Measurements from ENCODE around the gene MYO1E.
A peak's percentile ranks its signal among the peaks of the same experiment; 100 is the strongest.

The MYO1E gene

DNA sequence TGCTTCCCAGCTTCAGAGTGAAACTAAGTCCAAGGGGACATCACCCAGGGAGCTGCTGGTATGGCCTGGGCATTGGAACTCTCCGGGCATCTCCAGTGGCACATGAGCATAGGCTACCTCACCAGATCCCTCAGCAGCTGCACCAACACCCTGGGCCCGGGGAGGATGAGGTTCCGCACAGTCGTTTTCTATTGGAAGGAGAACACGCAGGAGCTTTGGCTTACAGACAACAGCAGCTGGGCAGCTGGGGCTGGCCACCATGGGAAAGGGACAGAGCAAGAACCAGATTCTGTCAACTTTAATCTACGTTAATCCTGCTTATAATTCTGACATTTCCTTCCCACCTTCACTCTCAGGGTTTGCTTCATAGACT lies 65.5 kb downstream of the MYO1E start:
- DNase-seq, result no peak
- Histone ChIP-seq H3K4me1 (ENCODE audit: control insufficient read depth, insufficient read depth, low read length, poor library complexity, severe bottlenecking) (no peaks in the 10 kb centered on the region), H3K4me3 (ENCODE audit: insufficient read depth, low read depth, low read length, poor library complexity, severe bottlenecking) (no peak overlapping the region), H3K27ac (ENCODE audit: insufficient read depth, low read length, poor library complexity, severe bottlenecking) (no peak overlapping the region), H3K36me3 (ENCODE audit: control insufficient read depth, insufficient read depth, low read length) (no peaks in the 10 kb centered on the region), H3K27me3 (replicated peaks; ENCODE audit: control insufficient read depth, insufficient read depth, low read length, poor library complexity, severe bottlenecking) (no peaks in the 10 kb centered on the region), H3K9me3 (ENCODE audit: control insufficient read depth, low read length) (no peaks in the 10 kb centered on the region)

DNA sequence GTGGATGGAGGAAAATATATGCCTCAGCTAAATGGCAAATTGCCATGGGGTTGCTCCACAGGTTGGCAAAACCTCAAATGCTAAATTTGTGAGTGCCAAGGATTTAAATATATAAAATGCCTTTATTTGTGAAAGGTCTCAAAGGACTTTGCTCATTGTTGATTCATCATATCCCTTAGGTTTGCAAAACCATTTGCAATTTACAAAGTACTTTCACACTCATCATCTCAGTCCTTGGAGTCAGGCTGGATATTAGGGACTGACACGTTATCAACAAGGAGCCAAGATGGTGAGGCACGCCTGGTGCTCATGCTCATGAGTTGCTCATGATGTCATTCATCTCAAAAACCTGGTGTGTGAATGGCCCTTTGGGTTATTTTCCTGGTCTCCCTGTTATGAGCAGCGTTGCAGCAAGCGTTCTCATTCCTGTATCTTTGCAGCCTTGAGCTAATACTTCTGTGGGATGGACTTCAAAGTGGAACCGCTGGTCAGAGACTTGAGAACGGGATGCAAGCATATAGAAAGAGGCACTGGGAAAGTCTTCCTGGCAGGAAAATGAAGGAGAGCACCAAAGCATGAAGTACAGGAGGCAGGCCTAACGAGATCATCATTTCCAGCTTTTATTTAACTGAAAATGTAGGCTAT lies 66.0 kb downstream of the MYO1E start:
- H3K36me3 ChIP-seq (ENCODE audit: control insufficient read depth, insufficient read depth, low read length), result no peaks in the 10 kb centered on the region
- no peaks in the 10 kb centered on the region for H3K27me3 ChIP-seq (replicated peaks; ENCODE audit: control insufficient read depth, insufficient read depth, low read length, poor library complexity, severe bottlenecking)
- no peaks in the 10 kb centered on the region for H3K4me1 ChIP-seq (ENCODE audit: control insufficient read depth, insufficient read depth, low read length, poor library complexity, severe bottlenecking)
- H3K4me3 ChIP-seq (ENCODE audit: insufficient read depth, low read depth, low read length, poor library complexity, severe bottlenecking), result no peak overlapping the region
- DNase-seq, result no peak
- H3K9me3 ChIP-seq (ENCODE audit: control insufficient read depth, low read length), result no peaks in the 10 kb centered on the region
- H3K27ac ChIP-seq (ENCODE audit: insufficient read depth, low read length, poor library complexity, severe bottlenecking), result no peak overlapping the region

DNA sequence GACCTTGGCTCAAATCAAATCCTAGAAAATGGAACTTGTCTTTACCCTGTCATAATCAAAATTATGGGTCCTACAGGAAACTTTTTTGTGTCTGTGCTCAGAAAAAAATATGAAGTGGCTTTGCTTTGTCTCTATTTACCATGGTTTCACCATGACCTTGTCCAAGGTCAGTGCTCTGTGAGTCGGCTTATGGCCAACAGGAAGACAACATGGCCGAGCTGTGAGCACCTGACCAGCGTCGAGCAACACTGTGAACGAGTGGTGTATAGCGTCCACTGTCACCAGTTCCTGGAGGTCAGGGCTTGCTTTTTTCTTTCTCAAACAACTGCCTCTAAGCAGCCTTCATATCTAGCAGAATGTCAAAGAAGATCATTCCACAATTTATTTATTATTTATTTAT lies 67.9 kb downstream of the MYO1E start:
- DNase-seq, result no peak
- H3K27me3 ChIP-seq (replicated peaks; ENCODE audit: control insufficient read depth, insufficient read depth, low read length, poor library complexity, severe bottlenecking), result no peaks in the 10 kb centered on the region
- no peaks in the 10 kb centered on the region for H3K36me3 ChIP-seq (ENCODE audit: control insufficient read depth, insufficient read depth, low read length)
- no peak overlapping the region for H3K4me3 ChIP-seq (ENCODE audit: insufficient read depth, low read depth, low read length, poor library complexity, severe bottlenecking)
- peaks cover 11% of the 10 kb centered on the region for H3K4me1 ChIP-seq (ENCODE audit: control insufficient read depth, insufficient read depth, low read length, poor library complexity, severe bottlenecking)
- H3K9me3 ChIP-seq (ENCODE audit: control insufficient read depth, low read length), result no peaks in the 10 kb centered on the region
- no peak overlapping the region for H3K27ac ChIP-seq (ENCODE audit: insufficient read depth, low read length, poor library complexity, severe bottlenecking)

DNA sequence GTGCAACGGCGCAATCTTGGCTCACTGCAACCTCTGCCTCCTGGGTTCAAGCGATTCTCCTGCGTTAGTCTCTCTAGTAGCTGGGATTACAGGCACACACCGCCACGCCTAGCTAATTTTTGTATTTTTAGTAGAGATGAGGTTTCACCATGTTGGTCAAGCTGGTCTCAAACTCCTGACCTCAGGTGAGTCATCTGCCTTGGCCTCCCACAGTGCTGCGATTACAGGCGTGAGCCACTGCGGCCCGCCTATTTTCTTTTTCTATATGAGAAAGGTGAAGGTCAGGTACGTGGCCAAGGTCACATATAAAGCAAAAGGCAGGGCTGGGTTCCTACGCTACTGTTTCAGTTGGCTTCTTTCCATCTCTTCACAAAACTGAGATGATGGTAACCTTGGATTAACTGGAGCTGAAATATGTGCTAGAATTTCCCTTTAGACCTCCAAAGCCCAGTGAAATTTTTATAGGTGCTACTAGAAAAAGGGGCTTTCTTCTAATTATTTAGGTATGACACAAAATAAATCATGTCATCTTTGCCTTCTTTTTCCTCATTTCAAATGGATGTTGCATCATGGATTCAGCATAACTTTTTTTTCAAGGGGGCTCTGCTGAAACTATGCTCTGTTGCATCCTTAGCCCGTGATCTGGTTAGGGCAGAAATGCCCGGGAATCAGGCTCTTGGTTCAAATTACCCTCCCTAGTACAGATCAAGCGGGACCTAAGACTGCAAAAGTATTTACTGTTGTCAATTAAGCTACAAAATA lies 68.5 kb downstream of the MYO1E start:
- no peak for DNase-seq
- Histone ChIP-seq H3K9me3 (ENCODE audit: control insufficient read depth, low read length) (no peaks in the 10 kb centered on the region), H3K4me1 (ENCODE audit: control insufficient read depth, insufficient read depth, low read length, poor library complexity, severe bottlenecking) (peaks cover 13% of the 10 kb centered on the region), H3K27me3 (replicated peaks; ENCODE audit: control insufficient read depth, insufficient read depth, low read length, poor library complexity, severe bottlenecking) (no peaks in the 10 kb centered on the region), H3K4me3 (ENCODE audit: insufficient read depth, low read depth, low read length, poor library complexity, severe bottlenecking) (no peak overlapping the region), H3K27ac (ENCODE audit: insufficient read depth, low read length, poor library complexity, severe bottlenecking) (no peak overlapping the region), H3K36me3 (ENCODE audit: control insufficient read depth, insufficient read depth, low read length) (no peaks in the 10 kb centered on the region)

DNA sequence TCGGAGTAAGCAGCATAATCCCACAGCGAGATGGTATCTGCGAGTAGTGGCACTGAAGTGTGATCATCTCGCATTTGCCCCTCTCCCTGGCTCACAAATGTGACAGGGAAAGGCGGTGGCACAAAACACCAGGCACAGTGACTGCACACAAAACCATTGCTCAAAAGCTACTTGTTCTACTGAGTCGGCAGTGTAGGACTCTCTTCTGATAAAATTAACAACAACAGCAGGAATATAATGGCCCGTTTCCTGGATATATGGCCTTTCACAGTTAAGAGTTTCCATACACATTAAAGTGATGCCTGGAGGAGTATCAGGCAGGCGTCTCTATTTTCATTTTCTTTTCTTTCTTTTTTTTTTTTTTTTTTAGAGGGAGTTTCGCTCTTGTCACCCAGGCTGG lies 69.0 kb downstream of the MYO1E start:
- DNase-seq, result no peak
- Histone ChIP-seq H3K27me3 (replicated peaks; ENCODE audit: control insufficient read depth, insufficient read depth, low read length, poor library complexity, severe bottlenecking) (no peaks in the 10 kb centered on the region), H3K4me1 (ENCODE audit: control insufficient read depth, insufficient read depth, low read length, poor library complexity, severe bottlenecking) (peaks cover 13% of the 10 kb centered on the region), H3K9me3 (ENCODE audit: control insufficient read depth, low read length) (no peaks in the 10 kb centered on the region), H3K27ac (ENCODE audit: insufficient read depth, low read length, poor library complexity, severe bottlenecking) (no peak overlapping the region), H3K4me3 (ENCODE audit: insufficient read depth, low read depth, low read length, poor library complexity, severe bottlenecking) (no peak overlapping the region), H3K36me3 (ENCODE audit: control insufficient read depth, insufficient read depth, low read length) (no peaks in the 10 kb centered on the region)

DNA sequence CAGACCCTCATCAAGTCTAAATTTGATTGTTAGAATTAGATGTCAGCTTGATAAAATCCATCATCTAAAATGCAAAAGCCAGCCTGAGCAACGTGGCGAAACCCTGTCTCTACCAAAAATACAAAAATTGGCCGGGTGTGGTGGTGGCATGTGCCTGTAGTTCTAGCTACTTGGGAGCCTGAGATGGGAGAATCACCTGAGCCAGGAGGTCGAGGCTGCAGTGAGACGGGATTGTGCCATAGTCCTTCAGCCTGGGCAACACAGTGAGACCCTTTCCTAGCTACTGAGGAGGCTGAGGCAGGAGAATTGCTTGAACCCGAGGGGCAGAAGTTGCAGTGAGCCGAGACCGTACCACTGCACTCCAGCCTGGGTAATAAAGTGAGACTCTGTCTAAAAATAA lies 69.5 kb downstream of the MYO1E start:
- peaks cover 13% of the 10 kb centered on the region for H3K4me1 ChIP-seq (ENCODE audit: control insufficient read depth, insufficient read depth, low read length, poor library complexity, severe bottlenecking)
- H3K27me3 ChIP-seq (replicated peaks; ENCODE audit: control insufficient read depth, insufficient read depth, low read length, poor library complexity, severe bottlenecking), result no peaks in the 10 kb centered on the region

DNA sequence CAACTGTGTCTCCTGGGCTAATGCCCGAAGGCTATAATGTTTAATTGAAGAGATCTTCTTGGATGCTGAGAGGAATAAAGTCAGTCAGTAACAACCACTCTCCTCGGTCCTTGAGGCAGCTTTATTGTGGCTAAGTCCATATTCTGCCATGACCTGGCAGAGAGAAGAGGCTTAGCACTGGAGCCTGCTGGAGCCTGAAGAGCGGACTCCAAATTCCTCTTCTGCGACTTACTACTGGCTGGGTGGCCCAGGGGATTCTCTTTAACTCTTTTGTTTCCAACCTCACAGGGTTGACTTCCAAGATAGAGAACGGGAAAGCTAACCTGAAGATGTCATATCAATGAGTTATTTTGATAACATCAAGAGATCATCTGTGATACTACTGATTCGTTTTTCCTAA lies 71.1 kb downstream of the MYO1E start:
- no peak overlapping the region for H3K4me3 ChIP-seq (ENCODE audit: insufficient read depth, low read depth, low read length, poor library complexity, severe bottlenecking)
- H3K27me3 ChIP-seq (replicated peaks; ENCODE audit: control insufficient read depth, insufficient read depth, low read length, poor library complexity, severe bottlenecking), result no peaks in the 10 kb centered on the region
- H3K9me3 ChIP-seq (ENCODE audit: control insufficient read depth, low read length), result no peaks in the 10 kb centered on the region
- H3K4me1 ChIP-seq (ENCODE audit: control insufficient read depth, insufficient read depth, low read length, poor library complexity, severe bottlenecking), result peaks cover 13% of the 10 kb centered on the region
- no peak overlapping the region for H3K27ac ChIP-seq (ENCODE audit: insufficient read depth, low read length, poor library complexity, severe bottlenecking)
- H3K36me3 ChIP-seq (ENCODE audit: control insufficient read depth, insufficient read depth, low read length), result no peaks in the 10 kb centered on the region
- no peak for DNase-seq

More for the DNA sequence above, 69.5 kb downstream of the MYO1E start:
- Histone ChIP-seq H3K9me3 (ENCODE audit: control insufficient read depth, low read length) (no peaks in the 10 kb centered on the region), H3K27ac (ENCODE audit: insufficient read depth, low read length, poor library complexity, severe bottlenecking) (no peak overlapping the region), H3K4me3 (ENCODE audit: insufficient read depth, low read depth, low read length, poor library complexity, severe bottlenecking) (no peak overlapping the region), H3K36me3 (ENCODE audit: control insufficient read depth, insufficient read depth, low read length) (no peaks in the 10 kb centered on the region)
- no peak for DNase-seq

DNA sequence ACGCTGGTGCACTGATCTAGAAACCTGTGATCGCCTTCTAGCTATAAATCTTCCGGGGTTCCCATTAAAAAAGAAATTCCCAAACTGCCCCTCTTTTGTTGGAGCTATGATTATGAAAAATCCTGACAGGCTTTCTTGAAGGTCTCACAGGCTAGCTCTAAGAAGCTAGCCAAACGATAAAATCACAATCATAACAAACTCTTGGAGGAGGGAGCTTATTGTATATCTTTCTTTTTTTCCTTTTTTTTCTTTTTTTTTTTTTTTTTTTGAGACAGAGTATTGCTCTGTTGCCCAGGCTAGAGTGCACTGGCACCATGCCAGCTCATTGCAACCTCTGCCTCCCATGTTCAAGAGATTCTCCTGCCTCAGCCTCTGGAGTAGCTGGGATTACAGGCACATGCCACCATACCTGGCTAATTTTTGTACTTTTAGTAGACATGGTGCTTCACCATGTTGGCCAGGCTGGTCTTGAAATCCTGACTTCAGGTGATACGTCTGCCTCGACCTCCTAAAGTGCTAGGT lies 72.0 kb downstream of the MYO1E start:
- H3K4me3 ChIP-seq (ENCODE audit: insufficient read depth, low read depth, low read length, poor library complexity, severe bottlenecking), result peak overlapping the region; percentile 13
- no peaks in the 10 kb centered on the region for H3K9me3 ChIP-seq (ENCODE audit: control insufficient read depth, low read length)
- DNase-seq, result no peak
- H3K4me1 ChIP-seq (ENCODE audit: control insufficient read depth, insufficient read depth, low read length, poor library complexity, severe bottlenecking), result peaks cover 13% of the 10 kb centered on the region
- H3K27me3 ChIP-seq (replicated peaks; ENCODE audit: control insufficient read depth, insufficient read depth, low read length, poor library complexity, severe bottlenecking), result no peaks in the 10 kb centered on the region
- H3K27ac ChIP-seq (ENCODE audit: insufficient read depth, low read length, poor library complexity, severe bottlenecking), result no peak overlapping the region
- no peaks in the 10 kb centered on the region for H3K36me3 ChIP-seq (ENCODE audit: control insufficient read depth, insufficient read depth, low read length)

DNA sequence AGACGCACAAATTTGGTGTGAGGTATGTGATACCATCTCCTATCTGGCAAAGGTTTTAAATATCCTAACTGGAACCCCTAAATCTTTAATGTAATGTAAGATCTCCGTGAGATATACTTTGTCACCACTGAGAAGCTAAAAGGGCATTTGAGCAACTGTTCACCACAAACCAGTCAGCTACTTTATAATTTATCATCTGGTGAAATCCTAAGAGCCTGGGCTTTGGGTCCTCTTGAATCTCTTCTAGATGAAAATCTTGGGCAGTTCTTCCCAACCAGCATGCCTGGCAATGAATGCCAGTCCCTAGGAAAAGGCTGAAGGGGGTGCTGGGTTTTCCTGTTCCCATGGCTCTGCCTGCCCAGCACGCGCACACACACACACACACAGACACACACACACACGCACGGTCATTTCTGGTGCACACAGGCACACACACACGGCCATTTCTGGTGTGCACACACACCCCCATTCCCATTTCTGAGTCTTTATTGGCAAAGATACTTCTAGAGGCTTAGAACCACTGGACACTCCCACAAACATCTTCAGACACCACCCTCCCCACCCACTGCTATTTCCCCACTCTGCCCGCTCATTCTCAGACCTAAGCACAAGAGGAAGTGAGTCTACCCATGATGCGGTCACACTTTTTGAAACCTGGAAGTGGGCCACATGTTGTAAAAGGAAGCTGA lies 72.6 kb downstream of the MYO1E start:
- peak; percentile 33 to 41 (median 36) for DNase-seq
- H3K27ac ChIP-seq (ENCODE audit: insufficient read depth, low read length, poor library complexity, severe bottlenecking), result no peak overlapping the region
- H3K4me1 ChIP-seq (ENCODE audit: control insufficient read depth, insufficient read depth, low read length, poor library complexity, severe bottlenecking), result peaks cover 13% of the 10 kb centered on the region
- no peaks in the 10 kb centered on the region for H3K36me3 ChIP-seq (ENCODE audit: control insufficient read depth, insufficient read depth, low read length)
- no peaks in the 10 kb centered on the region for H3K9me3 ChIP-seq (ENCODE audit: control insufficient read depth, low read length)
- H3K27me3 ChIP-seq (replicated peaks; ENCODE audit: control insufficient read depth, insufficient read depth, low read length, poor library complexity, severe bottlenecking), result no peaks in the 10 kb centered on the region
- peak overlapping the region; percentile 13 for H3K4me3 ChIP-seq (ENCODE audit: insufficient read depth, low read depth, low read length, poor library complexity, severe bottlenecking)

DNA sequence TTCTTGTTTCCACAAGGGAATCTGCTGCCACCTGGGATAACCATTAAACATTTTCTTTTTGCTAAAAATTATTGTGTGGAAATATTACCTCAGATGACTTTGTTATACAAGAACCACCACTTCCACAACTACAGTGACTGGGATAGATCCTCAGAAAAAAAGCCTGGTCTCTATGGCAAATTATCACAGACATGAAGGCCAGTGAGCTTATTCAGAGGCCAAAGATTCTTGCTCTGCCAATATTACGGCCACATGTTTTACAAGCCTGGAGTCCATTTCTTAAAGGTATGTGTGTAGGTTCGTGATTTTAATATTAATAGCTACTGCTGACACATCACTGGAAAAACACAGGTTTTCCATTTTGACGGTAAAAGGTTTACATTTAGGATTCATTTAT lies 73.8 kb downstream of the MYO1E start:
- Histone ChIP-seq H3K9me3 (ENCODE audit: control insufficient read depth, low read length) (no peaks in the 10 kb centered on the region), H3K27ac (ENCODE audit: insufficient read depth, low read length, poor library complexity, severe bottlenecking) (no peak overlapping the region), H3K36me3 (ENCODE audit: control insufficient read depth, insufficient read depth, low read length) (no peaks in the 10 kb centered on the region), H3K4me3 (ENCODE audit: insufficient read depth, low read depth, low read length, poor library complexity, severe bottlenecking) (no peak overlapping the region), H3K27me3 (replicated peaks; ENCODE audit: control insufficient read depth, insufficient read depth, low read length, poor library complexity, severe bottlenecking) (no peaks in the 10 kb centered on the region), H3K4me1 (ENCODE audit: control insufficient read depth, insufficient read depth, low read length, poor library complexity, severe bottlenecking) (peaks cover 13% of the 10 kb centered on the region)
- no peak for DNase-seq

Measured in effector memory CD4-positive, alpha-beta T cell (primary cell).